ENCODE results near the gene CRHR1.

CRHR1 gene

GRCh38 chr17:45828582-45829133, 44.5 kb downstream of the CRHR1 start:
- Histone ChIP-seq H3K4me3 (ENCODE audit: low read length) (no peak overlapping the region), H3K27ac (ENCODE audit: low read length) (no peak overlapping the region), H3K36me3 (ENCODE audit: insufficient read depth, low read depth, low read length) (no peaks in the 10 kb centered on the region), H3K9me3 (ENCODE audit: insufficient read depth, low read depth, low read length) (no peaks in the 10 kb centered on the region), H3K27me3 (ENCODE audit: insufficient read depth, low read length) (no peaks in the 10 kb centered on the region), H3K9ac (ENCODE audit: low read depth, low read length) (no peak overlapping the region), H3K4me1 (ENCODE audit: insufficient read depth, low read length) (no peaks in the 10 kb centered on the region)

DNA sequence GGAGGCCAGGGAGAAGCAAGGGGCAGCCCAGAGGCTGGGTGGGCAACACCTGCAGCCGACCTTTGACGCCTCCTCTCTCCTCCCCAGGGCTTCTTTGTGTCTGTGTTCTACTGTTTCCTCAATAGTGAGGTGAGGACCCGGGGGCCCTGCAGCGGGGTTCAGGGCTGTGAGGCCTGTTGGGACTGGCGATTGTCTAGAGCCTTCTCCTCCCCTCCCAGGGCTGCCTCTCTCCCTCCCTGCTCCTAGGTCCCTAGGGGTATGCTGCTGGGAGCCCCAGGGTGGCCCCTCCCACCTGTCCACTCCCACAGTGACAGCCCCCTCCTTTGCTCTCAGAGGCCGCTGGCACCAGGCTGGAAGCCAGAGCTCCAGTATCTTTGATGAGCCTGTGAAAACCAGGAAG, 49.8 kb downstream of the CRHR1 start:
- Histone ChIP-seq H3K27ac (ENCODE audit: low read length) (no peak overlapping the region), H3K36me3 (ENCODE audit: insufficient read depth, low read depth, low read length) (no peaks in the 10 kb centered on the region), H3K4me1 (ENCODE audit: insufficient read depth, low read length) (no peaks in the 10 kb centered on the region), H3K9ac (ENCODE audit: low read depth, low read length) (no peak overlapping the region), H3K27me3 (ENCODE audit: insufficient read depth, low read length) (no peaks in the 10 kb centered on the region), H3K4me3 (ENCODE audit: low read length) (no peak overlapping the region), H3K9me3 (ENCODE audit: insufficient read depth, low read depth, low read length) (no peaks in the 10 kb centered on the region)

DNA sequence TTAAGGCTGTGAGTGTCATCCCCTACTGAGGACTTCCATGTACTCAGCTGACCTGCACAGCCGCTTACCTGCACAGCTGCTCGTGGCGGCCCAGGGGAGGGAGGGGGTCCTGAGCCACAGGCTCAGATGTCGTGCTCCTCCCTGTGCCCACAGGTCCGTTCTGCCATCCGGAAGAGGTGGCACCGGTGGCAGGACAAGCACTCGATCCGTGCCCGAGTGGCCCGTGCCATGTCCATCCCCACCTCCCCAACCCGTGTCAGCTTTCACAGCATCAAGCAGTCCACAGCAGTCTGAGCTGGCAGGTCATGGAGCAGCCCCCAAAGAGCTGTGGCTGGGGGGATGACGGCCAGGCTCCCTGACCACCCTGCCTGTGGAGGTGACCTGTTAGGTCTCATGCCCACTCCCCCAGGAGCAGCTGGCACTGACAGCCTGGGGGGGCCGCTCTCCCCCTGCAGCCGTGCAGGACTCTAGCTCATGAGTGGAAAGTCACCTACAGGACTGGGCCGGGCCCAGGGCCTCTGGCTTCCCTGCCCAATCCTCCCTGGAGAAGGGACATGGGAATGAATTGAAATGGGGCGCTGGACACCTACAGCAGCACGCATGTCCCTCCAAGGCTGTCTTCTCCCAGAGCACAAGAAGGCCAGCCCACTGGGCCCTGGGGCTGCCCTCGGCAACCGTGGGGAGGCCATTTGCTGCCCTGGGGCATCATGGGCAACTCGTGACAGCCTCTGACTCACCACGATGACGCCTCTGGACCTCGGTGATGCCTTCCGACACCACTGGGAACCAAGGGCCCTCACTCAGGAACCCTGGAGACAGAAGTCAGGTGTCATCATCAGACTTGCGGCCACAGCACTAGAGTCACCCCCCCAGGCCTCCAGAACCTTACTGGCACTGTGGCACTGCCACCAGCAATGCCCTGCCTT, 50.6 kb downstream of the CRHR1 start:
- Histone ChIP-seq H3K27ac (ENCODE audit: low read length) (no peak overlapping the region), H3K4me3 (ENCODE audit: low read length) (no peak overlapping the region), H3K9ac (ENCODE audit: low read depth, low read length) (no peak overlapping the region), H3K36me3 (ENCODE audit: insufficient read depth, low read depth, low read length) (no peaks in the 10 kb centered on the region), H3K4me1 (ENCODE audit: insufficient read depth, low read length) (no peaks in the 10 kb centered on the region), H3K27me3 (ENCODE audit: insufficient read depth, low read length) (no peaks in the 10 kb centered on the region), H3K9me3 (ENCODE audit: insufficient read depth, low read depth, low read length) (no peaks in the 10 kb centered on the region)

GRCh38 chr17:45835481-45835880, 51.4 kb downstream of the CRHR1 start:
- Histone ChIP-seq H3K27me3 (ENCODE audit: insufficient read depth, low read length) (no peaks in the 10 kb centered on the region), H3K27ac (ENCODE audit: low read length) (no peak overlapping the region), H3K36me3 (ENCODE audit: insufficient read depth, low read depth, low read length) (no peaks in the 10 kb centered on the region), H3K9me3 (ENCODE audit: insufficient read depth, low read depth, low read length) (no peaks in the 10 kb centered on the region), H3K4me3 (ENCODE audit: low read length) (no peak overlapping the region), H3K4me1 (ENCODE audit: insufficient read depth, low read length) (no peaks in the 10 kb centered on the region), H3K9ac (ENCODE audit: low read depth, low read length) (no peak overlapping the region)

DNA sequence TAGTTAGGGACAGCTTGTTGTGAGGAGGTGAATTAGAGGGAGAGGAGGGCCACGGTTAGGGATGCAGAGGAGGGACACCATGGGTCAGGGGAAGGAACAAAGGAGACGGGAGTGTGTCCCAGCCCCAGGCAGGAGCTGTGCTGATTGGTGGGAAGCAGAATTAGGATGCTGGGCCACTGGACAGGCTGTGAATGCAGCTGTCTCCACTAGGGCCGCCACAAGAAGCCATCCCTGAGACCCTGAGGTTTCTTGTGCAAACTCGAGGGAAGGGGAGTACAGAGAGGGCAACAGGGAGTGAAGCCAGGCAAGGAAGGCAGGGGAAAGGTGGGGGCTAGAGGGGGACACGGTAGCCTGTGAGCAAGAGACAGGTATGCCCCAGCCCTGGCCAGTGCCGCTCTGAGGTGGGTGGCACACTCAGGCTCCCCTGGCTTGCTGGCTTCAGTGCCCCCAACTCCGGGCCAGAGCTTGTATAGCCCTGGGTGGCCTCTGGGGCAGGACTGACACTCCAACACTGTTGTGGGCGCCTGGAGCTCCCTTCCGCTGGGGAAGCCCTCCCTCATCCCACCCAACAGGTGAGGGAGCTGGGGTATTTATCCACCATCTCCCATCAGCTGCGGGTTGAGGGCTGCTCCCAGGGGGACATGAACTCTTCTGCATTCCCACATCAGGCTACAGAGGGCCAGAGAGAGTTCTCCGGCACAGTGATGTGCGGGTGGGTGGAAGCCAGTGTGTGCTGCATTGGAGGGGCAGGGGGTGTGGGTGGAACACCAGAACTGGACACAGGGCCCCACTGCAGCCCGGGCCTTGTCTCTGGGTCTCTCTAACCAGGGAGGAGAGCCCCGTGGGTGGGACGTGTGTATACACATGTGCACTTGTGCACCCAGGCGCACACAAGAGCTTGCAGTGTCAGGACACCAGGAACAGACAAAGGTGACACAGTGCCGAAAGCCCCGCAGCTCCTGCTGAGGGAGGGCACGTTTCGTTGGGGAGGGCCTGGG, 52.2 kb downstream of the CRHR1 start:
- Histone ChIP-seq H3K9ac (ENCODE audit: low read depth, low read length) (no peak overlapping the region), H3K4me1 (ENCODE audit: insufficient read depth, low read length) (no peaks in the 10 kb centered on the region), H3K9me3 (ENCODE audit: insufficient read depth, low read depth, low read length) (no peaks in the 10 kb centered on the region), H3K4me3 (ENCODE audit: low read length) (no peak overlapping the region), H3K36me3 (ENCODE audit: insufficient read depth, low read depth, low read length) (no peaks in the 10 kb centered on the region), H3K27me3 (ENCODE audit: insufficient read depth, low read length) (no peaks in the 10 kb centered on the region), H3K27ac (ENCODE audit: low read length) (no peak overlapping the region)

DNA sequence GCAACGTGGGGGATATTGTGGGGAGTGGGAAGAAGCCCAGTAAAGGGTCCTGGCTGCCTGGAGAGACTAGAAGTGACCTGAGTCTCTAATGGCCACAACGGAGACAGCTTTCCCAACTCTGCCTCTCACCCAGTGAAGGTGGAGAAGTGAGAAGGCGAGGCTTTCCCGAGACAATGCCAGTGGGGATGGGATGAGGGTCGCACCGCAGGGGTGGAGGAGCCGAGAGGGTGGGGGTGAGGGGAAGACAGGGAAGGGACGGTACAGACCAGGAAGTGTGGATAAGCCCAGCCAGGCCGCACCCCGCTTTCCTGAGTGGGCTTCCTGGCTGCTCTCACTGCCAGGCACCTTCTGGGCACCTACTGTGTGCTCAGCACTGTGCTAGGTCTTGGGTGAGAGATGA, 53.1 kb downstream of the CRHR1 start:
- no peak overlapping the region for H3K27ac ChIP-seq (ENCODE audit: low read length)
- no peaks in the 10 kb centered on the region for H3K36me3 ChIP-seq (ENCODE audit: insufficient read depth, low read depth, low read length)
- H3K9me3 ChIP-seq (ENCODE audit: insufficient read depth, low read depth, low read length), result no peaks in the 10 kb centered on the region
- no peak overlapping the region for H3K4me3 ChIP-seq (ENCODE audit: low read length)
- H3K9ac ChIP-seq (ENCODE audit: low read depth, low read length), result no peak overlapping the region
- no peaks in the 10 kb centered on the region for H3K4me1 ChIP-seq (ENCODE audit: insufficient read depth, low read length)
- H3K27me3 ChIP-seq (ENCODE audit: insufficient read depth, low read length), result no peaks in the 10 kb centered on the region

- Histone ChIP-seq H3K4me3 (ENCODE audit: low read length) (no peak overlapping the region), H3K27me3 (ENCODE audit: insufficient read depth, low read length) (no peaks in the 10 kb centered on the region), H3K9me3 (ENCODE audit: insufficient read depth, low read depth, low read length) (no peaks in the 10 kb centered on the region), H3K4me1 (ENCODE audit: insufficient read depth, low read length) (no peaks in the 10 kb centered on the region), H3K27ac (ENCODE audit: low read length) (no peak overlapping the region), H3K9ac (ENCODE audit: low read depth, low read length) (no peak overlapping the region), H3K36me3 (ENCODE audit: insufficient read depth, low read depth, low read length) (no peaks in the 10 kb centered on the region)
Observed at GRCh38 chr17:45837603-45838002, 53.5 kb downstream of the CRHR1 start.

DNA sequence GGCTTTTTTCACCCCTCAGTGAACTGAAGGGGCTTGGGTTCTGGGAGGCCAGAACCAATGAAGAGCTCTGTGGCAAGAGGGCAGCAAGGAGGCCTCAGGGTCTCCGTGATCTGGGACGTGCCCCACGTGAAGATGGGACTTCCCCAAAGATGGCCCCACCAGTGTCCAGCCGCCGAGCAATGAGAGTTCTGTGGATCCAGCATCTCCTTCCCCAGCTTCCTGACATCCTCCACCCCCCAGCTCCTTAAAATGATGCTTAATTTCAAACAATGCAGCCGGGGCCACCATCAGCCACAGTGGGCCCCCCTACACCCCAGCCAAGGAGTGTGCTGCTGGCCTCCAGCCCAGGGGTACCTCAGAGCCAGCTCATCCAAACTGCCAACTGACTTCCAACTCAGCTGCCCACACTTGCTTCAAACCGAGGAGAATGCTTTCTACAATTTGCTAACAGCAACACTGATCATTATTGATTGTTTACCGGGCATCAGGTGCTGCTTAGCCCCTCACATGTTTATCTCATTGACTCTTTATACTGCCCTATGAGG, 54.7 kb downstream of the CRHR1 start:
- no peak overlapping the region for H3K9ac ChIP-seq (ENCODE audit: low read depth, low read length)
- no peak overlapping the region for H3K4me3 ChIP-seq (ENCODE audit: low read length)
- no peaks in the 10 kb centered on the region for H3K4me1 ChIP-seq (ENCODE audit: insufficient read depth, low read length)
- no peaks in the 10 kb centered on the region for H3K27me3 ChIP-seq (ENCODE audit: insufficient read depth, low read length)
- H3K36me3 ChIP-seq (ENCODE audit: insufficient read depth, low read depth, low read length), result no peaks in the 10 kb centered on the region
- H3K27ac ChIP-seq (ENCODE audit: low read length), result no peak overlapping the region
- H3K9me3 ChIP-seq (ENCODE audit: insufficient read depth, low read depth, low read length), result no peaks in the 10 kb centered on the region

DNA sequence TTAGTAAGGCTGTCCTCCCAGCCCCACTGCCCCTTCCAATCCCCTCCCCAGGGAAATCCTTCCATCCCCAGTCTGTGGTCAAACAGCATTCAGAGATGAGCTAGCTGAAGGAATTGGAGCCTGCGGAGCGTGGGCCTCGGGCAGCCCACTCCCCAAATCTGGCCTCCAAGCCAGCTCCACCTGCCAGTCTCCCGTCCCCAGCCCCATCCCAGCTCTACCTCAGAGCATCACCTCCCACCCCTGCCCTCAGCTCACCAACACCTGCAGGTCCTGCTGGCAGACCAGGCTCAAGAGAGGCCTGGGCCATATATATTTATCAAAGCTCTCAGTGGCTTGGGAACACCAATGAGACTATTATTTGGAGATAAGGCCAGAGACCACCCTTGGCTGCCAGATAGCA, 55.3 kb downstream of the CRHR1 start:
- Histone ChIP-seq H3K4me3 (ENCODE audit: low read length) (no peak overlapping the region), H3K27me3 (ENCODE audit: insufficient read depth, low read length) (no peaks in the 10 kb centered on the region), H3K4me1 (ENCODE audit: insufficient read depth, low read length) (no peaks in the 10 kb centered on the region)

DNA sequence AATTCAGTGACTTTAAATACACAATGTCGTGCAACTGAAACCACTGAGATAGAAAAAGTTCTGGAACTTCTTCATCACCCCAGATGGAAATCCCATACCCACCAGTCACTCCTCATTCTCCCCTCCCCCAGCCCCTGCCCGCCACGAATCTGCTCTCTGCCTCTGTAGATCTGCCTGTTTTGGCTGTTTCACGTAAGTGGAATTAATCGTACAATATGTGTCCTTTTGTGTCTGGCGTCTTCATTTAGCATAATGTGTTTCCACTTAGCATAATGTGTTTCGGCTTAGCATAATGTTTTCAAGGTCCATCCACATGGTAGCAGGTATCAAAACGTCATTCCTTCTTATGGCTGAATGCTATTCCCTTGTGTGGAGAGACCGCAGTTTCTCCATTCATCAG, 57.1 kb downstream of the CRHR1 start:
- Histone ChIP-seq H3K4me1 (ENCODE audit: insufficient read depth, low read length) (no peaks in the 10 kb centered on the region), H3K27me3 (ENCODE audit: insufficient read depth, low read length) (no peaks in the 10 kb centered on the region), H3K9me3 (ENCODE audit: insufficient read depth, low read depth, low read length) (no peaks in the 10 kb centered on the region), H3K36me3 (ENCODE audit: insufficient read depth, low read depth, low read length) (no peaks in the 10 kb centered on the region), H3K27ac (ENCODE audit: low read length) (no peak overlapping the region), H3K9ac (ENCODE audit: low read depth, low read length) (no peak overlapping the region), H3K4me3 (ENCODE audit: low read length) (no peak overlapping the region)

More for the DNA sequence above, 55.3 kb downstream of the CRHR1 start:
- Histone ChIP-seq H3K36me3 (ENCODE audit: insufficient read depth, low read depth, low read length) (no peaks in the 10 kb centered on the region), H3K9me3 (ENCODE audit: insufficient read depth, low read depth, low read length) (no peaks in the 10 kb centered on the region), H3K27ac (ENCODE audit: low read length) (no peak overlapping the region), H3K9ac (ENCODE audit: low read depth, low read length) (no peak overlapping the region)

GRCh38 chr17:45841883-45842525, 57.9 kb downstream of the CRHR1 start:
- Histone ChIP-seq H3K9me3 (ENCODE audit: insufficient read depth, low read depth, low read length) (no peaks in the 10 kb centered on the region), H3K36me3 (ENCODE audit: insufficient read depth, low read depth, low read length) (no peaks in the 10 kb centered on the region), H3K9ac (ENCODE audit: low read depth, low read length) (no peak overlapping the region), H3K4me3 (ENCODE audit: low read length) (no peak overlapping the region), H3K27me3 (ENCODE audit: insufficient read depth, low read length) (no peaks in the 10 kb centered on the region), H3K4me1 (ENCODE audit: insufficient read depth, low read length) (no peaks in the 10 kb centered on the region), H3K27ac (ENCODE audit: low read length) (no peak overlapping the region)

Data from iPS-20b (cell line).